DOHH2 (cell line): ENCODE results near the gene MYO5C.

Experiments used
- EZH2phosphoT487 ChIP-seq: fragments of 200-600 bp; sonication (generic); IDR thresholded peaks from 2 replicates; pipeline ENCODE4 v1.6.1; 2017; ENCODE audit warnings: borderline replicate concordance, mild to moderate bottlenecking, antibody characterized with exemption, low read length, moderate library complexity, mixed read lengths
- TF ChIP-seq, protein P1 (sequence below): fragments of 200-600 bp; sonication (generic); IDR thresholded peaks from one replicate; pipeline ENCODE4 v1.5.1; 2014; ENCODE audit warnings: antibody characterized with exemption, mild to moderate bottlenecking, low read depth, low read length; ENCODE audit not compliant: poor library complexity, severe bottlenecking

- TF ChIP-seq, protein P1, sequence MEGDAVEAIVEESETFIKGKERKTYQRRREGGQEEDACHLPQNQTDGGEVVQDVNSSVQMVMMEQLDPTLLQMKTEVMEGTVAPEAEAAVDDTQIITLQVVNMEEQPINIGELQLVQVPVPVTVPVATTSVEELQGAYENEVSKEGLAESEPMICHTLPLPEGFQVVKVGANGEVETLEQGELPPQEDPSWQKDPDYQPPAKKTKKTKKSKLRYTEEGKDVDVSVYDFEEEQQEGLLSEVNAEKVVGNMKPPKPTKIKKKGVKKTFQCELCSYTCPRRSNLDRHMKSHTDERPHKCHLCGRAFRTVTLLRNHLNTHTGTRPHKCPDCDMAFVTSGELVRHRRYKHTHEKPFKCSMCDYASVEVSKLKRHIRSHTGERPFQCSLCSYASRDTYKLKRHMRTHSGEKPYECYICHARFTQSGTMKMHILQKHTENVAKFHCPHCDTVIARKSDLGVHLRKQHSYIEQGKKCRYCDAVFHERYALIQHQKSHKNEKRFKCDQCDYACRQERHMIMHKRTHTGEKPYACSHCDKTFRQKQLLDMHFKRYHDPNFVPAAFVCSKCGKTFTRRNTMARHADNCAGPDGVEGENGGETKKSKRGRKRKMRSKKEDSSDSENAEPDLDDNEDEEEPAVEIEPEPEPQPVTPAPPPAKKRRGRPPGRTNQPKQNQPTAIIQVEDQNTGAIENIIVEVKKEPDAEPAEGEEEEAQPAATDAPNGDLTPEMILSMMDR = no peak
- TF ChIP-seq EZH2phosphoT487 = no peak
These were observed 122.7 kb downstream of the MYO5C start for GRCh38 chr15:52172869-52173268.
